NK-92 (cell line): Measurements from ENCODE around the gene SDHAF3.
"Not testable (repeated sequence)": the region's sequence is repeated elsewhere in the genome, so short reads cannot be mapped to it uniquely, and the experiment has no call there.

Experiments
- DNase-seq: peaks from one replicate; lab custom pipeline; 2025; ENCODE audit not compliant: unreplicated experiment; lab: John Stamatoyannopoulos, UW

SDHAF3 gene

DNA sequence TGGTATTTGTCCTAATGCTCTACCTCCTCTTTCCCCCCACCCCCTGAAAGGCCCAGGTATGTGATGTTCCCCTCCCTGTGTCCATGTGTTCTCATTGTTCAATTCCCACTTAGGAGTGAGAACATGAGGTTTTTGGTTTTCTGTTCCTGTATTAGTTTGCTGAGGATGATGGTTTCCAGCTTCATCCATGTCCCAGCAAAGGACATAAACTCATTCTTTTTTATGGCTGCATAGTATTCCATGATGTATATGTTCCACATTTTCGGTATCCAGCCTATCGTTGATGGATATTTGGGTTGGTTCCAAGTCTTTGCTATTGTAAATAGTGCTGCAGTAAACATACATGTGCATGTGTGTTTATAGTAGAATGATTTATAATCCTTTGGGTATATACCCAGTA lies 5.6 kb downstream of the SDHAF3 start:
- DNase-seq, result not testable (repeated sequence)

DNA sequence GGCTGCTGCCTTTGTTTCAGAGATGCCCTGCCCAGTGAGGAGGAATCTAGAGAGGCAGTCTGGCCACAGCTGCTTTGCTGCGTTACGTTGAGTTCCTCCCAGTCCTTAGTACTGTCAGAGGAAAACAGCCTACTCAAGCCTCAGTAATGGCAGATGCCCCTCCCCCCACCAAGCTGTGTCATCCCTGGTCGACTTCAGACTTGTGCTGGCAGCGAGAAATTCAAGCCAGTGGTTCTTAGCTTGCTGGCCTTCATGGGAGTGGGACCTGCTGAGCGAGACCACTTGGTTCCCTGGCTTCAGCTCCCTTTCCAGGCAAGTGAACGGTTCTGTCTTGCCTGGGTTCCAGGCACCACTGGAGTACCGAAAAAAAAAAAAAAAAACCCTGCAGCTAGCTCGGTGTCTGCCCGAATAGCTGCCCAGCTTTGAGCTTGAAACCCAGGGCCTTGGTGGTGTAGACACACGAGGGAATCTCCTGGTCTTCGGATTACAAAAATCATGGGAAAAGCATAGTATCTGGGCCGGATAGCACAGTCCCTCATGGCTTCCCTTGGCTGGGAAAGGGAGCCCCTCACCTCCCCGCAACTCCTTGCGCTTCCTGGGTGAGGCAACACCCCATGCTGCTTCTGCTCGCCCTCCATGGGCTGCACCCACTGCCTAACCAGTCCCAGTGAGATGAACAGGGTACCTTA lies 9.1 kb downstream of the SDHAF3 start:
- no peak for DNase-seq

DNA sequence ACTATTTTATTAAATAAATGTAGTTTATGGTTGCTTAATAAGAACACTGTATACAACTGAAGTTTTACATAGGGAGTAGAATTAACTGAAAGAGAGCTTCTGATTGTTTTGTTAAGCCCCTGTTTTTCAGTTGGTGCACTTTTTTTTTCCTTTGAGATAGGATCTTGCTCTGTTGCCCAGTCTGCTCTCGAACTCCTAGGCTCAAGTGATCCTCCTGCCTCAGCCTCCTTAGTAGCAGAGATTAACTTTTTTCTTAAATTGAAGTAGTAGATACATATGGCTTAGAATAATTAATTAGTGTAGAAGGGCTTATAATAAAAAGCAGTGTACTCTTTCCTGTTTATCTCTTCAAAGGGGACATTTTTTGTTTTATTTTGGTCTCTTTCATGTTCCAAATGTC lies 11.2 kb downstream of the SDHAF3 start:
- DNase-seq, result no peak

DNA sequence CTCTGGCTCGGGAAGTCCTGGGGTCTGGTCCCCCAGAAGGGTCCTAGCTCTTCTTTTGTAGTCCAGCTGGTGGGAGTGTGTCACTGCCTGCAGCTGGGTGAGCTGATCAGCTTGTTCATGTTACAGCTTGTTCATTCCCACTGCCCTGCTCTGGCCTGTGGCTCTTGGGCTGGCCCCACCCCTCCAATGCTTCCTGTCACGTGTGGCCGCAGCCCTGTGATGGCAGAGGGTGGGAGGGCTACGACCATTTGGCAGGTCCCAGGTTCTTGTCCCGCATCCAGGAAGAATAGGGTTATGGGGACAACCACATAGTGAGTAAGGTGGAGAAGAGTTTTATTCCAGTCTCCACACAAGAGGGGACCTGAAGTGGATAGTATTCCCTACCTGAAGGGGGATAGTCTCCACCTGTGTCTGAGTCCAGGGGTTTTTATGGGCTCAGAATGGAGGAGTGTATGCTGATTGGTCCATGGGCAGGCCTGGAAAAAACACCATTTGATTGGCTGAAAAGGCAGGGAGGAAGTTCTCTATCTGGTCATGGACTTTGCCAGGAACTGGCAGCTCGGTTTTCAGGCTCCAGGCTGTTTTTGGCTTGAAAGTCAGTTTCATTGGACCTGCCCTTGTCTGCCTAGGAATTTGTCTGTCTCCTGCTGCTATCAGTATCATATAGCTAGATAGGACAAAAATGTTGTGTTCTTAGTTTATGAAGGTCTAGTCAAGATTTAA lies 13.1 kb downstream of the SDHAF3 start:
- DNase-seq, result no peak

DNA sequence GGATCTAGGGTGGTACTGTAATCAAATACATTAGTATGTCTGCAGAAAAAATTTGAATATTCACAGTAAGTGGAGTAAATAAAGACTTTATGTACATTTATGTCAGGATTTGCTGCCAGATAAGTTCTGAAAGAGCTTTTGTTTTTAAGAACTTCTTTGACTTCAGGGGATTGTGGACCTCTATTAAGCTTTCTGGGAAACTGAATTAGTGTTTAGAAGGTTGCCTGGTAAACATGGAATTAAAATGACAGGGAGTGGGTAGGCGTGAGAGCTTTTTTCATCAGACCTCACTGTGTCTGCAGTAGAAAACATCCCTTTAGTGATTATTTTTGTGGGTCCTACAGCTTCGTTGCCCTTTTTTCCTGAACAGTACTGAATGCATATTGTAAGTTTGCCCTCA lies 15.7 kb downstream of the SDHAF3 start:
- DNase-seq, result no peak

DNA sequence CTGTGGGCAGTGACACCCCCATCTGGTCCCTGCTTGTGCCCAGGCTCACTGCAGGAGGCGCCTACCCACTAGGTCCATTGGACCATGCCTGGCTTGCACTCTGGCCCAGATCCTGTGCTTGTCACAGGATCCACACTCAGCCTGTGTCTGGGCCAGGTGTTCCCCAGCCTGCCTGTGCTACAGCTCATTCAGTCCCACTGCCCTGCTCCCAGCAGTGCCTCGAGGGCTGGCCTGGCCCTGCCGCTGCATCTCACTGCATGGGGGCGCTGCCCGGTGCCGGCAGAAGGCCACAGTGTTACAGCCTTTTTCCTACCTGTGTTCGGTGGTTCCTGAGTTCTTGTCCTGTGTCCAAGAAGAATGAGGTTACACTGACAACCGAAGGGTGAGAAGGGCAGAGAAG lies 21.3 kb downstream of the SDHAF3 start:
- no peak for DNase-seq

DNA sequence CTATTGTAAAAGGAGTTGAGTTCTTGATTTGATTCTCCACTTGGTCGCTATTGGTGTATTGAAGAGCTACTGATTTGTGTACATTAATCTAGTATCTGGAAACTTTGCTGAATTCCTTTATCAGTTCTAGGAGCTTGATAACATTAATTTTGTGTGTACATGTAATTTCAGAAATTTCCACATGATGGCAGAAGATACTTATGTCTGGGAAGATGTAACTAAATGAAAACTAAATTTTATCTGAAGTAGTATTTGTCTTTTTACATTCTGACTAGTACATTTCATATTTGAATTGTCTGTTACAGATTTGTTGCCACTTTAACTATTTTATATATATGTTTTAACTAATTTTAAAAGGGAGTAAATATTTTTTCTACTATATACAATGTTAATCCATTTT lies 27.6 kb downstream of the SDHAF3 start:
- no peak for DNase-seq

DNA sequence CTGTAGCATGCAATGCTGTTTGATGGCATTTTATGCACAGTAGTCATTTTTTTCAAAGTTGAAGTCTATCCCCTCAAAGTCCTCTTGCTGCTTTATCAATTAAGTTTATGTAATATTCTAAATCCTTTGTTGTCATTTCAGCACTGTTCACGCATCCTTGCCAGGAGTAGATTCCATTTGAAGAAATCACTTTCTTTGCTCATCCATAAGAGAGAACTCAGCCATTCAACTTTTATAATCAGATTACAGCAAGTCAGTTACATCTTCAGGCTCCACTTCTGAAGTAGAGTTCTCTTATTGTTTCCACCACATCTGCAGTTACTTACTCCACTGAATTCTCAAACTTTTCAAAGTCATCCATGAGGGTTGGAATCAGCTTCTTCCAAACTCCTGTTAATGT lies 32.3 kb downstream of the SDHAF3 start:
- no peak for DNase-seq

DNA sequence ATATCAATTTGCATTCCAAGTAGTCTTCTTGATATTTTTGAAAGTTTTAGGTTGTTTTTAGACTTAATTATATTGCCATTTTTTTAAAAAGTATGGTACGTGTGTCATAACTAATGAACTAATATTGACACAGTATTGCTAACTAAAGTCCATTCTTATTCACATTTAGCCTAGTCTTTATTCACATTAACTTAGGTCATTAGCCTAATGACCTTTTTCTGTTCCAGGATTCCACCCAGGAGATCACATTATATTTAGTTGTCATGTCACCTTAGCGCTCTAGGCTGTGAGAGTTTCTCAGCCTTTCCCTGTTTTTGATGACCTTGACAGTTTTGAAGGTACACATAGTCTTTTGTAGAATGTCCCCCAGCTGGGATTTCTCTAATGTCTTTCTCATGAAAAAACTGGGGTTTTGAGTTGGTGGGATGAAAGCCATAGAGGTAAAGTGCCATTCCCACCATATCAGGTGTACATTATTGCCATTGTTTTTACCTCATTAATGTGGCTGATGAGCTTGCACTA lies 38.5 kb downstream of the SDHAF3 start:
- DNase-seq, result no peak

DNA sequence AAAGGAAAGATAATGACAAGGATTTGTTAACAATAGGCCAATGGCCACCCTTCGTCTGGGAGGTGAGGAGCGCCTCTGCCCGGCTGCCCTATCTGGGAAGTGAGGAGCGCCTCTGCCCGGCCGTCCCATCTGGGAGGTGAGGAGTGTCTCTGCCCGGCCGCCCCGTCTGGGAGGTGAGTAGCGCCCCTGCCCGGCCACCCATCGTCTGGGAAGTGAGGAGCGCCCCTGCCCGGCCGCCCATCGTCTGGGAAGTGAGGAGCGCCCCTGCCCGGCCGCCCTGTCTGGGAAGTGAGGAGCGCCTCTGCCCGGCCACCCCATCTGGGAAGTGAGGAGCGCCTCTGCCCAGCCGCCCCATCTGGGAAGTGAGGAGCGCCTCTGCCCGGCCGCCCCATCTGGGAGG lies 42.5 kb downstream of the SDHAF3 start:
- DNase-seq, result not testable (repeated sequence)

DNA sequence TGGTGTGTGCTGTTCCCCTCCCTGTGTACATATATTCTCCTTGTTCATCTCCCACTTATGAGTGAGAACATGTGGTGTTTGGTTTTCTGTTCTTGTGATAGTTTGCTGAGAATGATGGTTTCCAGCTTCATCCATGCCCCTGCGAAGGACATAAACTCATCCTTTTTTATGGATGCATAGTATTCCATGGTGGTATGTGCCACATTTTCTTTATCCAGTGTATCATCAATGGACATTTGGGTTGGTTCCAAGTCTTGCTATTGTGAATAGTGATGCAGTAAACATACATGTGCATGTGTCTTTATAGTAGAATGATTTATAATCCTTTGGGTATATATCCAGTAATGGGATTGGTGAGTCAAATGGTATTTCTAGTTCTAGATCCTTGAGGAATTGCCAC lies 44.1 kb downstream of the SDHAF3 start:
- DNase-seq, result not testable (repeated sequence)

DNA sequence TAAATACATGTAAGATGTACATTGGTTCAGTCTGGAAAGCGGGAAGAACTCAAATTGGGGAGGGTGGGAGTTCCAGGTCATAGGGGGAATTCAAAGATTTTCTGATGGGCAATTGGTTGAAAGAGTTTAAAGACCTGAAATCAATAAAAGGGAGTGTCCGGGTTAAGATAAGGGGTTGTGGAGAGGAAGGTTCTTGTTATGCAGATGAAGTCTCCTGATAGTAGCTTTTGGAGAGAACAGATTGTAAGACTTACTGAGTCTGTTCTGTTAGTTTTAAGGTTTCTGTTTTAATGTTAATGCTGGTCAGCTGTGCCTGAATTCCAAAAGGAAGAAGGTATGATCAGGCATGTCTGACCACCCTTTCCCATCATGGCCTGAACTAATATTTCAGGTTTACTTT lies 48.8 kb downstream of the SDHAF3 start:
- no peak for DNase-seq

DNA sequence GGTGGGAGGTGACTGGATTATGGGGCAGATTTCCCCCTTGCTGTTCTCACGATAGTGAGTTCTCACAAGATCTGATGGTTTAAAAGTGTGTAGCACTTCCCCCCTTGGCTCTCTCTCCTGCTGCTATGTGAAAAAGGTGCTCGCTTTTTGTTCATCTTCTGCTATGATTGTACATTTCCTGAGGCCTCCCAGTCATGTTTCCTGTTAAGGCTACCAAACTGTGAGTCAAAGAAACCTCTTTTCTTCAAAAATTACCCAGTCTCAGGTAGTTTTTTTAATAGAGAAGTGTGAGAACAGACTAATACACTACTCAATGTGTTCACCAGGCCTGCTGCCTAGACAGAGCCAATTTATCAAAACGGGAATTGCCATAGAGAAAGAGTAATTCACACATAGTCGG lies 49.7 kb downstream of the SDHAF3 start:
- no peak for DNase-seq

DNA sequence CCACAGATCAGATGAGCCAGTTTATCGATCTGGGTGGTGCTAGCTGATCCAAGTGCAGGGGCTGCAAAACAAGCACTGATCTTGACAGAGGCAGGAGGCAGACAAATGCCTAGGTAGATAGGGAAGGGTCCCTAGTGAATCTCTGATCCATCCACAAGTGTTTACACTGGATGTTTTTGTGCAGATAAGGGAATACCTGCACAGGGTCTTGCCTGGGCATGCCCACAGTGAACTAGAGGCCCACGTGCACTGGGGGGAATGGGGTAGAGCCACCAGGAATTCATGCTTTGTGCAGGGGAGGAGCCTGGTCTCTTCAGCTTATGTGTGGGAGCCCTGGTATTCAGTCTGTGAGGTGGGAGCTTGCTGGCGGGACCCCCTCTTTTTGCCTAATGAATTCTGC lies 50.3 kb downstream of the SDHAF3 start:
- no peak for DNase-seq

DNA sequence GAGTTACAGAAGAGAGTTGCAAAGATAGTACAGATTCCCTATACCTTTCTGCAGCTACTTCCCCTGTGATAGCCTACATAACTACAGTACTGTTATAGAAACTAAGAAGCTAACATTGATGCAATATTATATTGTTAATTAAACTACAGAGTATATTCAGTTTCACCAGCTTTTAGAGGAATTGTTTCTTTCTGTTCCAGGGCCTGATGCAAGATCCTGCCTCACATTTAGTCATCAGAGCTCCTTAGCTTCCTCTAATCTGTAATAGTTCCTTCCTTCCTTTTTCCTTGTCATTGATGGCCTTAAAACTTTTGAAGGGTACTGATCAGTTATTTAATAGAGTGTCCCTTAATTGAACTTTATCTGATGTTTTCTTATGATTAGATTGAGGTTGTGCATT lies 56.8 kb downstream of the SDHAF3 start:
- no peak for DNase-seq

DNA sequence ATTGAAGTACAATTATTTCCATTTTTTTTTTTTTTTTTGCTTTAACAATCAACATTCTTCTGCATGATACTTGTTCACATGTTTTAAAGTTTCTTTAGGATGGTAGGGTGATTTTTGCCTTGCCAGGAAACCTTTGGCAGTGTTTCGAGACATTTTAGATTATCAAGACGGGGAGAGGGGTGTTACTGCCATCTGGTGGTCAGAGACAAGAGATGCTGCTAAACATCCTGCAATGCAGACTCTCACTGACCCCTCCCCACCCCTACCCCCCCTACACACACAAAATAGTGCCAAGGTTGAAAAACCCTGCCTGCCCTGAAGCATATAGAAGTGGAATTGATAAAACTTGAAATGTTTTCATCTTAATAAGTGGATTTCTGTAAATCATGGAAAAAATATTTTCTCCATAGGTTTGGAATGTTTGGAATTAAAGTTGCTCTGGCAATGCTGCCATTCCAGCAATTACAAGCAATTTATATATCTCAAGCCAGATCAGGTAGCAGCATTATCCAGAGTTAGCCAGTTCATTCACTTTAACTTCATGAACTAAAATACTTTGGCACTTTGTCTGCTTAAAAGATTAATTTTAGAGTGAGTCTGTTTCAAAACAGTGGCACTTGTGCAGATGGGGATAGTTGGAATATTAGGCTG lies 62.1 kb downstream of the SDHAF3 start:
- no peak for DNase-seq

DNA sequence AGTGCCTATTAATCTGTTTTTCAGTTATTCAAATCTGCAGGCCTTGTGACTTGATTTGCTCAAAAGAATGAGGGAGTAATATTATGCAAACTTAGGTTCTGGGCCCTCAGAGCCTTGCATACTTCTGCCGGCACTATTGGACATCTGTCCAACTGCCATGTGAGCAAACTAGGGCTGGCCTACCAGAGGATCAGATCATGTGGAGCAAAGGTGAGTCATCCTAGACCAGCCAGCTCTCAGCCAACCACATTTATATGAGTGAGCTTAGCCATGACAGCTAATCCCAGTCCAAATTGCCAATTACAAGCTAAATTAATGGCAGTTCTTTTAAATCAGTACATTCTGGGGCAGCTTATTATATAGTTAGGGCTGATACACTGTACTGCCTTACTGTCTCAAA lies 69.6 kb downstream of the SDHAF3 start:
- no peak for DNase-seq

DNA sequence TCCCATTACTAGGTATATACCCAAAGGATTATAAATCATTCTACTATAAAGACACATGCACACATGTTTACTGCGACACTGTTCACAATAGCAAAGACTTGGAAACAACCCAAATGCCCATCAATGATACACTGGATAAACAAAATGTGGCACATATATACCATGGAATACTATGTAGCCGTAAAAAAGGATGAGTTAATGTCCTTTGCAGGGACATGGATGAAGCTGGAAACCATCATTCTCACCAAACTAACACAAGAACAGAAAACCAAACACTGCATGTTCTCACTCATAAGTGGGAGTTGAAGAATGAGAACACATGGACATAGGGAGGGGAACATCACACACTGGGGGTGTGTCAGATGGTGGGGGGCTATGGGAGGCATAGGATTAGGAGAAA lies 78.7 kb downstream of the SDHAF3 start:
- DNase-seq, result not testable (repeated sequence)

DNA sequence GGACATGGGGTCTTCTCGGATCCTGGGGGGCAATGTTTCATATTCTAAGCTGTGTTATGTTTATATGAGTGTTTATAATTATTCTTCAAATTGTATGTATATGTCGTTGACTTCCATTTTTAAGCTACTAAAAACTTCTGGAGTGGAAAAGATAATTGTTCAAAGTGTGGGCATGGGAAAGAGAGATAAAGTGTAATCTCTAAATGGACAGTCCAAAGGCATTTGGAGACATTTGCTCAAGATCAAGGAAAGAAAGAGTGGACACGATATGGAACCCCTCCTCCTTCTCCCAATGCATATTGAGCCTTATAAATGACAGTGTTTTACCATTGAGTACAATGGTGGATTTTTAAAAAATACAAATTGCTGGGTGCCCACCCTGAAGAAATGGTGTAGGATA lies 81.1 kb downstream of the SDHAF3 start:
- DNase-seq, result no peak

DNA sequence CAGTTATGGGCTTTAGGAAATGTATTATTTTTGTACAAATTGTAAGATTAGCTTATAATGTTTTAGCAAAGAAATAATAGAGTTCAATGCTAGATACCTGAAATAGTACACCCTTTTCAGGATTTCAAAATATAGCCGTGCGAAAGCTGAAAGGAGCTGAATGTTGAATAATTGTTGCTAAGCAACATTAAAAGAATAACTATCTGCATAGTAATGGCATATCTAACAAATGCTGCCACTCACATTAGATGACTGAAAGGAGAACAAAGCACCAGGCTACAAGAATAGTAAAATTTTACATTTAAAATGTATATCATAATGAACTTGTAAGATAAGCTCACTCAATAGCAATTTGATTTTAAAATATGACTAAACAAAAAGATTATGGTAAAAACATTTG lies 82.5 kb downstream of the SDHAF3 start:
- DNase-seq, result no peak

DNA sequence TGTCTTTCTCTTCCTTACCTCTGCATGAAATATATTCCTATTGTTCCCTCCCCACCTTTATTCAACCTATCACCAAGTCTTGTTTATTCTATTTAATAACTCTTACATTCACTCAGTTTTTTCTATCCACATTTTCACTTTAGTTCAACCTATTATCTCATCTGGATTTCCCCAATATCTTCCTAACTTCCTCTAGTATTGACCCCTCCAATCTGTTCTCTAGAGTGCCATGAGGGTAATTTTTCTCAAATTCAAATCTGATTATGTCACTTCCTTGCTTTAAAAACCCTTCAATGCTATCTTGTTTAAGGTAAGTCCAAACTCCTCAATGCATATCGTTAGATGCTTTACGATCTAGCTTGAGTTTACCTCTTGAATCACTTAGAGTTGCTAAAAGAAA lies 86.5 kb downstream of the SDHAF3 start:
- DNase-seq, result no peak

DNA sequence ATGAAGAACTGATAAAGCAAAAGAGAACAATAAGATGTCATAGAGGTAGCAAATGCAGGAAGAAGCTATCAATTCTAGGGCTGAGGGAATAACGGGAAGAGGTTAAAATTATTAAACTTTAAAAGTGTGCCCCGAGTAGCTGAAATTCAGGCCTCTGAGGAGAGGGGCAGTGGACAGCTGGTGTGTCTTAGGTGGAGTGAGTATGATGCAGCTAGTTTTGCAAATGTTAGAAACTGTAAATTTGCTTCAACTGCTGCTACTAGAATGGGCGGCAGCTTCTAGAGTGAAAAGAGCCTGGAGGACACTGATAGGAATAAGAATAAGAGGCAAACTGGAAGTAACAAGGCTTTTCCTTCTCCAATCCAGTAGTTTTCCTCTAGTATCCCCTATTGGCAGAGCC lies 87.3 kb downstream of the SDHAF3 start:
- DNase-seq, result no peak
